ENCODE measurements around the gene TCF15. TPM values are rescaled to one million over a fixed set of nuclear protein-coding genes. Genes with fewer than 3 reads are reported as not detected.

The TCF15 gene
- total and polyA plus RNA-seq, 2 of the 8 experiments (the other 6 are each of a cell fraction or from before 2014, with no cell fraction given), result 3.7 to 6.9 TPM

GRCh38 chr20:652615-653109 is 42.6 kb upstream of the TCF15 start:
- Histone ChIP-seq H3K4me2 (ENCODE audit: insufficient read depth in 1 of 2, low read depth in 2 of 2, low read length in 2 of 2) (peak overlapping the region; percentile 73 to 85), H2AFZ (ENCODE audit: low read length) (peak overlapping the region; percentile 68; the same call in 1 of the 2 replicates), H3K23ac (ENCODE audit: insufficient read length) (no peak overlapping the region), H2AK5ac (ENCODE audit: low read depth, low read length) (no peak overlapping the region), H3K4ac (replicated peaks; ENCODE audit: insufficient read length, low read depth, low read length) (no peak overlapping the region), H4K20me1 (replicated peaks in 1 of 2; ENCODE audit: control insufficient read depth in 1 of 2, insufficient read depth in 2 of 2, low read length in 2 of 2) (peaks cover 0 to 4% of the 10 kb centered on the region in 2 experiments), H3K56ac (replicated peaks; ENCODE audit: insufficient read length, low read depth, low read length) (peak overlapping the region; percentile 22), H3K4me1 (replicated peaks in 1 of 4; ENCODE audit: control insufficient read depth in 3 of 4, insufficient read depth in 4 of 4, low read length in 3 of 4) (peaks cover 11 to 18% (median 13%) of the 10 kb centered on the region in 4 experiments), H3K27ac (ENCODE audit: low read depth, low read length) (no peak overlapping the region), H3K36me3 (ENCODE audit: control insufficient read depth in 2 of 4, insufficient read depth in 4 of 4, low read length in 3 of 4) (peaks cover 4 to 11% (median 8%) of the 10 kb centered on the region in 4 experiments; a peak in 7 of 8 replicates), H2BK5ac (ENCODE audit: low read depth, low read length) (no peak overlapping the region), H3K9me3 (ENCODE audit: insufficient read depth in 2 of 2, low read depth in 1 of 2, low read length in 1 of 2) (no peaks in the 10 kb centered on the region), H4K91ac (replicated peaks; ENCODE audit: insufficient read length, low read length) (peak overlapping the region; percentile 49), H2BK20ac (ENCODE audit: low read length) (no peak overlapping the region), H2BK12ac (ENCODE audit: low read depth, low read length) (0 out of 2 replicates have a peak overlapping the region, but pooled peaks have one; percentile 69), H2BK15ac (ENCODE audit: low read length) (peak overlapping the region; percentile 84; the same call in 1 of the 2 replicates), H3K27me3 (replicated peaks in 1 of 4; ENCODE audit: control insufficient read depth in 3 of 4, extremely low read depth in 1 of 4, insufficient read depth in 3 of 4, low read length in 3 of 4) (peaks cover 0 to 7% (median 0%) of the 10 kb centered on the region in 4 experiments; a peak in 3 of 7 replicates), H3K23me2 (ENCODE audit: low read depth, low read length) (peaks cover 10% of the 10 kb centered on the region; the same call in 1 of the 2 replicates), H2BK120ac (replicated peaks; ENCODE audit: low read depth, low read length) (no peak overlapping the region), H3K79me2 (ENCODE audit: control insufficient read depth in 1 of 2, insufficient read depth in 2 of 2, low read length in 2 of 2) (no peaks in the 10 kb centered on the region), H4K5ac (ENCODE audit: insufficient read length, low read depth, low read length) (peak overlapping the region; percentile 32), H3K79me1 (ENCODE audit: low read depth, low read length) (no peaks in the 10 kb centered on the region), H3K14ac (ENCODE audit: insufficient read length) (no peak overlapping the region), H4K8ac (ENCODE audit: extremely low read depth, insufficient read depth, low read length) (peak overlapping the region; percentile 81; the same call in 1 of the 2 replicates), H3K4me3 (ENCODE audit: extremely low read depth in 1 of 4, insufficient read depth in 2 of 4, low read depth in 3 of 4, low read length in 4 of 4) (peak overlapping the region; percentile 37 to 72 (median 68)), H3K9ac (replicated peaks in 1 of 4; ENCODE audit: extremely low read depth in 1 of 4, low read depth in 3 of 4, low read length in 3 of 4) (peak overlapping the region; percentile 38 to 65 (median 56); a peak in 6 of 7 replicates), H3K18ac (ENCODE audit: extremely low read depth, low read length) (peak overlapping the region; percentile 86; the same call in 1 of the 2 replicates)
- WGBS, 2 experiments (ENCODE audit: extremely low coverage in 1 of 2, insufficient coverage in 1 of 2, insufficient read length in 1 of 2, insufficient replicate concordance in 2 of 2, low coverage in 1 of 2, low lambda C conversion rate in 2 of 2, missing lambda C conversion rate in 1 of 2), result 14% methylated on average over 23 of the region's 36 CpGs; no CpG with 5 or more reads in 1 of the 2 experiments
- DNase-seq (ENCODE audit: low read depth in 1 of 2, low spot score in 2 of 2) (no peak), FAIRE-seq (no peak)
- TF ChIP-seq KDM4A (IDR thresholded peaks at IDR 0.05; ENCODE audit: low read depth, low read length, severe bottlenecking) (peak; percentile 61), JUND (IDR thresholded peaks at IDR 0.05; ENCODE audit: low read length) (no peak), EP300 (IDR thresholded peaks at IDR 0.05; ENCODE audit: borderline replicate concordance in 1 of 2, low read depth in 2 of 2, low read length in 2 of 2) (no peak), KDM1A (IDR thresholded peaks at IDR 0.05; ENCODE audit: borderline replicate concordance, low read length) (peak; percentile 95), PHF8 (conservative IDR thresholded peaks at IDR 0.05; ENCODE audit: low read depth, low read length) (peak; percentile 58; the same call in 1 of the 2 replicates), MAX (IDR thresholded peaks at IDR 0.05) (peak; percentile 65)
- POLR2A ChIA-PET (ENCODE audit: partially characterized antibody), result interaction anchor here (1.2 to 2.9 kb wide), 3 partner anchors 10 to 109 kb away, joined by 3 to 19 read pairs (median 4); partner anchors contain the start of gene CSNK2A1
- CTCF ChIA-PET (ENCODE audit: partially characterized antibody), result interaction anchor here (0.9 to 11.0 kb wide), 8 partner anchors 9 to 143 kb away, joined by 3 to 157 read pairs (median 8); no protein-coding TSS in a partner anchor

Measured in H1 (cell line).